ENCODE measurements around the gene TMEM234.
A peak's percentile ranks its signal among the peaks of the same experiment; 100 is the strongest.

Gene TMEM234

DNA sequence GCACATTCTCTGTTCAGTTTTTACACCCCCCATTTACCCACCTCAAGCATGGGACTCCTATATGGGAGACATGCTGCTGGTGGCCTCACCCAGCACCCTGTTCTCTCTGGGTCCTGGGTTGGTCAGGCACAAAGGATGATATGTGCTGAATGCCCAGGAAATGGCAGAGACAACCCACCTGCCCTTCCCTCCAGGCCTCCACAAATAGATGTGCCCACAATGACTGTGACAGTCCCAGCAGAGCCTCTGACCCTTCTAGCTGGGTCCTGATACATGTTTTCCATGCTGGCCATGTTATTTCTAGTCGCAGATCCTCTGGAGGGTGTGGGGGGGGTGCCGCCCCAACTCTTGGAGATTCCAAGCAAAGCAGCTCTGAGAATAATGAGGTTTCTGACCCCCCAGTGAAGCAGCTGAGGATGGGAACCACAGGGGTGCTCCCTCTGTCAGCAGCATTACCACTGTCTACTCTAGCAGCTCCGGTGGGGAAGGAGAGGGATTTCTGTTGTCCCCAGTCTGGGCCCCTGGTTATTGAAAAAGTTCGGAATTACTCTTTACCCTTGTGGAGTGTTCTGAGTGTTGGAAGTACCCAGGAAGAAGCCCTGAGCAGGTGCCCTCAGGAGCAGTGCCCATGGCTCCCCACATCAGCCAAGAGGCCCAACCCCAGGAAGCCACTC lies 23.0 kb downstream of the TMEM234 start:
- no peak for DNase-seq

DNA sequence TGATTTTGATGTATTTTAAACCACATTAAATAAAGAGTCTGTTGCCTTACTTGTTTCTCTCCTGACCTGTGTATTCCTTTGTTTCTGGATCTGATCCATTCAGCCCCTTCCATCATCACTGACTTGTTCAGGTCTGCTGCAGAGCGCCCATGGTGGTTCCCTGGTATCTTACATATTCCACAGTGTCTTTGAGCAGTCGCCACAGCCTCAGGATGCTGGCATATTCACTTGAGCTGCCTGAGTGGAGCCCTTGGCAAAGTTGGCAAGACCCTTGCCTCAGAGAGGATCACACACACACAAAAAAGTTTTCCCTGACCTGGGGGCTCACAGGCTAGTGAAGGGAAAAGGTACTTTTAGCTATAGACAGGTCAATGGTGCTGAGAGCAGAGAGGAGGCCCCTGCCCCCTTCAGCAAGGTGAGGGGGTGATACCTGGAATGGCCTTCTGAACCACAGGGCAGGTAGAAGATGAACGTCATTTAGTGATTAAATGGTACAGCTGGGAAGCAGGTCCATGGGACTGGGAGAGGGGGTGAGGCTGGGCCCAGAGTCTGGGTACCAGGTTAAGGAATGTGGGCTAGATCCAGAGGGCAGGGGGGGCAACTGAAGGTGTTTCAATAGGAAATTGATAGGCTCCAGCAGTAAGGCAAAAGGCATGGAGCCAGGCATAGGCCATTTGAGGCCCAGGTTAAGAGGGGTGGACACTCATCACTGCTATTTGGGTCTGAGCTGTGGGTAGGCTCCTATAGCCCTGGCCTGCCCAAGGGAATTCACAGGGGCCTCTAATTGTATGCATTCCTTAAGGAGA lies 23.7 kb downstream of the TMEM234 start:
- DNase-seq, result no peak

DNA sequence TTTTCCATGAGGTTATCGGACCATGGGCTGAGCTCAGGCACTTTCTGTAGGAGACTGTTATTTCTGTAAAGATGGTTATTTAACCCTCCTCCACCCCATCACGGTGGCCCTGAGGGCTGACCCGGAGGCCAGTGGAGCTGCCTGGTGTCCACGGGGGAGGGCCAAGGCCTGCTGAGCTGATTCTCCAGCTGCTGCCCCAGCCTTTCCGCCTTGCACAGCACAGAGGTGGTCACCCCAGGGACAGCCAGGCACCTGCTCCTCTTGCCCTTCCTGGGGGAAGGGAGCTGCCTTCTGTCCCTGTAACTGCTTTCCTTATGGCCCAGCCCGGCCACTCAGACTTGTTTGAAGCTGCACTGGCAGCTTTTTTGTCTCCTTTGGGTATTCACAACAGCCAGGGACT lies 24.3 kb downstream of the TMEM234 start:
- no peak for DNase-seq

DNA sequence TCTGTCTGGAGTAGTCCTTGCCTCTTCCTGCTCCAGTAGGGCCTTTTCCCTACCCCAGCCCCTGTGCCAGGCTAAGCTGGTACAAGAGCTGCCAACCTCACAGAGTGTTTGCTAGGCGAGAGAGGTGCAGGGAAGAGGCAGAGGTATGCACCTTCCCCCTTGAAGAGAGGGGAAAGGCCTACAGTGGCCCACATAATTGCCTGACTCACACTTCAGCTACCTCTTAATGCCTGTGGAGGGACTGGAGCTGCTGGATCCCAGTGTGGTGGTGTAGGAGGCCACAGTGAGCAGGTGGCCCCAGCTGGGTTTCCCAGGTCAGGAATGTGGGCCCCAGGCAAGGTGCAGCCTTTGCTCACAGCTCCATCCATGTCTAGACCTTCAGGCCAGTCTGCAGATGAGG lies 25.1 kb downstream of the TMEM234 start:
- no peak for DNase-seq

DNA sequence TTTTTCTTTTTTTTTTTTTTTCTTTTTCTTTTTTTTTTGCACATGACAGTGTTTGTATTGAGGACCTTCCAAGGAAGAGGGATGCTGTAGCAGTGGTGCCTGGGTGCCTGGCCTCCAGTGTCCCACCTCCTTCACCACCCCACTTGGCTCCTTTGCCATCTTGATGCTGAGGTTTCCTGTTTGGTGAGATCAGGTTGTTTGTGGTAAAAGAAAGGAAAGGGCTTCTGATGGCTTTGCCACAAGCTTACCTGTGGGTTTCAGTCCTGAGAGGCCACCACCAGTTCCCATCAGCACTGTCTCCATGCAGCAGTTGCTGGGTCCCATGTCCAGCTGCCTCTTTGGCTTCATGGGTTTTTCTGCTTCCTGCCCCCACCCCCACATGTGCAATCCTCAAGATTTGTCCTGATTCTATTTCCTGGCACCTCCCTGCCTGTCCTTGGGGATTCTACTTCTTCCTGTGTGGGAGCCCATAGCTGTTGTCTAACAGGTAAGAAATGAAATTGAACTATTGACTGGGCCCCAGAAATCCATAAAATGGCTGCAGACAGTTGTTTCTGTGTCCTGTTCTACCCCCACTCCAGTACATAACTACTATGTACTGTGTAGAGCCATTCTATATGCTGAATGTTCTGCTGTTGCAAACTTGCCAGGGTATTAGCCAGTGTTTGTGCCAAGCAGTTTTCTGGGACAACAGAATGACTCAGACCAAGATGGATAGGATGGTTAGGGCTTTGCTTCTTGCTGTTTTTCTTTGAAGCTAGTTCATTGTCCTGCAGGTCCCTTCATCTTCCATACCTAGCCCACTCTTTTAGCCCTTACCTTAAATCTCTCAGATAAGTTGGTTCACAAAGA lies 26.0 kb downstream of the TMEM234 start:
- no peak for DNase-seq

DNA sequence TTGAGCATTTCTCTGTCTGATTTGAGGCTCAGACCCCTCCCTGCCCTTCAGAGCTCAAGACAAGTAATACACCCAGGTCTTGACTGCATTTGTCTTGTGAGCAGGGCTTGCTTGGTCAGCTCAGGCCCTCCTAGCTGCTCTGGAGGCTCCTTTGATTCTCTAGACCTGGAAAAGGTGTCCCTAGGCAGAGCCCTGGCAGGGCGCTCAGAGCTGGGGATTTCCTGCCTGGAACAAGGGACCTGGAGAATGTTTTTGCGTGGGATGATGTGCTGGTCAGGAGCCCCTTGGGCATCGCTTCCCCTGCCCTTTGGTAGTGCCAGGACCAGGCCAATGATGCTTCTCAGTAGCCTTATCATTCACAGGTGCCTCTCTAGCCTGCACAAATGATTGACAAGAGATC lies 26.6 kb downstream of the TMEM234 start:
- no peak for DNase-seq

DNA sequence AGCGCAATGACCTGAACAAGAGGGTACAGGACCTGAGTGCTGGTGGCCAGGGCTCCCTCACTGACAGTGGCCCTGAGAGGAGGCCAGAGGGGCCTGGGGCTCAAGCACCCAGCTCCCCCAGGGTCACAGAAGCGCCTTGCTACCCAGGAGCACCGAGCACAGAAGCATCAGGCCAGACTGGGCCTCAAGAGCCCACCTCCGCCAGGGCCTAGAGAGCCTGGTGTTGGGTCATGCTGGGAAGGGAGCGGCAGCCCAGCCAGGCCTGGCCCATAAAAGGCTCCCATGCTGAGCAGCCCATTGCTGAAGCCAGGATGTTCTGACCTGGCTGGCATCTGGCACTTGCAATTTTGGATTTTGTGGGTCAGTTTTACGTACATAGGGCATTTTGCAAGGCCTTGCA lies 27.2 kb downstream of the TMEM234 start:
- no peak for DNase-seq

DNA sequence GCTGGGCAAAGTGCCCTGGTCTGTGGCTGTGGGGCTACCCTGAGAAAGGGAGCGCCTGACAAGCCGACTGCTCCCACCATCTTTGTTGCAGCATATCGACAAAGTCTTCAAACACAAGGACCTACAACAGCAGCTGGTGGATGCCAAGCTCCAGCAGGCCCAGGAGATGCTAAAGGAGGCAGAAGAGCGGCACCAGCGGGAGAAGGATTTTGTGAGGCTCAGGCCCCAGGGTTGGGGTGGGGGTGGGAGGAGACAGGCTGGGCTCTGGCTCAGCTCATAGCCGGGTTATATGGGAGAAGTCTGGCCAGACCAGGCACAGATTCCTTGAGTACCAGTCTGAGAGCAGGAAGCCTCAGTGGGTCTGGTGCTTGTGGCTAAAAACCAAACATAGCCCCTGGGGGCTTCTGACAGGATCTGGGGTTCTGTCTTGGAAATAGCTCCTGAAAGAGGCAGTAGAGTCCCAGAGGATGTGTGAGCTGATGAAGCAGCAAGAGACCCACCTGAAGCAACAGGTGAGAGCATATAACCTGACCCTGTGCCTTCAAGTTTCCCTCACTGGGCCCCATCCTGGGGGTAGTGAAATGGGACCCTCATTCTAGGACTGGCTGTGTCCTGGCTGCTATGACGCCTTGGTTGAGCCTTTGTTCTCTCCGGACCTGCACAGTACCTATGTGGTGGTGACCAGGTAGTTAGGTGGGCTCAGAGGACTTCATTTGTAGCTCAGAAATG lies 29.8 kb downstream of the TMEM234 start:
- DNase-seq, result no peak

DNA sequence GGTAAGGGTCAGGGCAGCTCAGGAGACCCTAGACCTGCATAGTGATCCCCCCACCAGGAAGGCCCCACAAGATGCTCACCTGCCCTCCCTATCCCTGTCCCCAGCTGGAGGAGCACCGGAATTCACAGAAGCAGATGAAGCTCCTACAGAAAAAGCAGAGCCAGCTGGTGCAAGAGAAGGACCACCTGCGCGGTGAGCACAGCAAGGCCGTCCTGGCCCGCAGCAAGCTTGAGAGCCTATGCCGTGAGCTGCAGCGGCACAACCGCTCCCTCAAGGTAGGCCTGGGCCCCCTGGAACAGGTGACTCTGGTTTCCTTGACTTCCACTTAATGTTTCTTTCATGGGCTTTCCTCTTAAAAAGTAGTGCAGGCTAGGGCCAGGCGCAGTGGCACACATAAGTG lies 34.3 kb downstream of the TMEM234 start:
- no peak for DNase-seq

DNA sequence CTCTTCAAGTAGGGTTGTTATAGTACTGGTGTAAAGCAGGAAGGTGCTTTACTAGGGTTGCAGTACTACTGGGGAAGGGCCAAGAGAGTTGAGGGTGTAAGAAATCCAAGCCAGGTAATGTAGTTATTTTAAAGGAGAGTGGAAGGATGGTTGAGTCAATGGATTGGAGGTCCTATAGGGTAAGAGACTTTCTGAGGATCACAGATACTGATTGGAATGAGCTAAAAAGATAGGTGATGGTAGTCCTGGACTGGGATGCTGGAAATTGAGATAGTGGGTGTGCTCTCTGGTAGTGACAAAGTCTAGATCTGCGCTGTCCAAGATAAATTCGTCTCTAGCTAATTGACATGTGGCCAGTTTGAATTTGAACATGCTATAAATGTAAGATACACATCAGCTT lies 35.7 kb downstream of the TMEM234 start:
- no peak for DNase-seq

DNA sequence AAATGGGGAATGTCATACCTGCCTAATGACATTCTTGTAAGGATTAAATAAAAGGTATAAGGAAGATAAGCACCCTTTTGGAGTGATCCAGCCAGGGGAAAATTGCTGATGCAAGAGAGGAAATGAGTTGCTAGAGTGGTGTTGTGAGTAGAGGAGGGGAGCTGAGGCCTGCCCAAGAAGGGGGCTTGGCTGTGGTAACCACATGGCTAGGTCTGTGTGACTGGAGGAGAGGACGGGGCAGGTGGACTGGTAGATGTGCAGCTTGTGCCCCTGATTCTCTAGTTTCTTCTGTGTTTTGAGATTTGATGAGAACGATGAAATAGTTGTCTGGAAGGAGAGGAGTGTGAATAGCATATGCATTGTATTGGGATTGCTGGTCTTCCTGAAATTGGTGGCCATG lies 36.1 kb downstream of the TMEM234 start:
- DNase-seq, result no peak

DNA sequence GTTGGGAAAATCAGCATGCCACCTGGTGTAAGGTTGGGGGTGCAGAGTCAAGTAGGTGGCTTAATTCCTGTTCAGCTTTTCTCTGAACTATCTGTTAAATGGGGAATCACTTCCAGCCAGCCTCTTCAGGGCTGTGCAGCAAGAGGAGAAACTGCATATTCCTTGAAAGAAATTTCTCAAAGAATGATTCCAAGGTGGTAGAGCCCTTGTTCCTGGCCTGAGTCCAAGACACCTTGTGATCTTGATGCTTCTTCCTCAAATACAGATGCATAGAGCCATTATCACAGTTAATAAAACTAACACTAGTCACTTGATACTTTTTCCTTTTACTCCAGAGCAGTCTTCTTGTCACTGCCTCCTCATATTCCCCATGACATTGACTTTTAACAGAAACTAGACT lies 37.5 kb downstream of the TMEM234 start:
- DNase-seq, result no peak

DNA sequence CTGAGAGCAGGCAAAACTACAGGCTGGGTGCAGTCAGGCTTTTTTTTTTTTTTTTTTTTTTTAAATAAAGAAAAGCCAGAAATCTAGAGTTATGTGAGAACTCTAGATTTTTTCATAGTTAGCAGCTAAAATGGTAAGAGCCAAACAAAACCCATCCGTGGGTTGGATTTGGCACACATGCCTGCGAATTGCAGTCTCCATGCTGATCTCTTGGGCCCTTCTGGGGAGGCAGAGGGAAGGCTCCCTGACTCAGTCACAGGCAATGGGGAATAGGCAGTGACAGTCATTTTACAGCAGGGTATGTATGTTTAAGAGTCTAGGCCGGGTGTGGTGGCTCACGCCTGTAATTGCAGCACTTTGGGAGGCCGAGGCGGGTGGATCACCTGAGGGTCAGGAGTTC lies 40.1 kb downstream of the TMEM234 start:
- no peak for DNase-seq

DNA sequence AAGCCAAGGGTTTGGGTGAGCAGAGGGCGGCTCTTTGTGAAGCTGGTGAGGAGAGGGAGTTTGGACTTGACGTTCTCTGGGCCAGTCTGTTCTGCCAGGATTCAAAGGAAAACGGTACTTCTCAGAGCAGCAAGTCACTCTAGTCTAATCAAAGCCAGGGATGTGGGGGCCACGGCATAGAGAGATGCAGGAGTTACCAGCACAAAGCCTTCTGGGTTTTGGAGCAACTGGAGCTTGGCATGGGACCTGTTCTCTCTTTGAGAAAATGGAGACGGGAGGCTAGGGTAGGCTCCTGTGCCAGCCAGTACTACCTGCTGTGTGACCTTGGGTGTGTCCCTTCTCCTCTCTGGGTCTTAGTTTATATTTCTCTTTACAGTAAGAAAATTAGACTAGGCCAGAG lies 40.6 kb downstream of the TMEM234 start:
- no peak for DNase-seq

DNA sequence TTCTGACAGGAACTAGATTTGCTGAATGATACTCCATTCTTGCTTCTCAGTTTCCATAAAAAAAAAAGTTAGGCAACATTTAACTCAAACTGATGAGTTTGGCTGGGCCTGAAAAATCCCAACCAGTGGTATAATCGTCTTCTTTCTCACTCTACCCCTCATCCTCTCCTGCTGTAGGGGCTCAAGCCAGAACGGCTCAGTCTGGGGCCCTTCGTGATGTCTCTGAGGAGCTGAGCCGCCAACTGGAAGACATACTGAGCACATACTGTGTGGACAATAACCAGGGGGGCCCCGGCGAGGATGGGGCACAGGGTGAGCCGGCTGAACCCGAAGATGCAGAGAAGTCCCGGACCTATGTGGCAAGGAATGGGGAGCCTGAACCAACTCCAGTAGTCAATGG lies 41.1 kb downstream of the TMEM234 start:
- DNase-seq, result no peak

DNA sequence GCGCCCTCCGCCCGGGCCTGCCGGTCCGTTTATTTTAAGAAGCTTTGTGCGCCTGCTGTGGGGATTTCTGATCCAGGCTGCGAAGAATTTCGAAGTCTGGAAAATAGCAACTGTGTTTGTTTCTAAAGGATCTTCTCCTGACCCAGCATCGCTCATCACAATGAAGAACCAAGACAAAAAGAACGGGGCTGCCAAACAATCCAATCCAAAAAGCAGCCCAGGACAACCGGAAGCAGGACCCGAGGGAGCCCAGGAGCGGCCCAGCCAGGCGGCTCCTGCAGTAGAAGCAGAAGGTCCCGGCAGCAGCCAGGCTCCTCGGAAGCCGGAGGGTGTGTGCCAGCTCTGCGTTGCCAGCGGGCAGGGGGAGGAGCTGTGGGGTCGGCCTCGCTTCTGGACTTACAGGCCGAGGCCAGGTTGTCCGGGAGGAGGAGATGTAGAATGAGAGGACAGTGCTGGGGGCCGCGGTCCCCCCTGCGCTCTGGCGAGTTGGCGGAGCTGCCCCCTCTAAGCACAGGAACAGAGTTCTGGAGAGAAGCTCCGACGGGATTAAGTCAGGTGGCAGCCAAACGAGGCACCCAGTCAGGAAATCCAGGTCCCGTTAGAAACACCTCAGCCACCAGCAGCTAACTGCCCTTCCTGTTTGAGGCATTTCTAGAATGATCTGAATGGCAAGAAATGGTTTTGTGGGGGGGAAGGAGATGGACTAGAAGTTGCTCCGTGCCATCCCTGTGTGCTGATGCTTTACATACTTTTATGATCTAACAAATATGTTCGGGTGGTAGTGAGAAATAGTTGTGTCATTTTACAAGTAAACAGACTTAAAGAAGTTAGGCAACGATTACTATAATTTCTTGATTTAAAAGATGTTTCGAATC lies 41.7 kb downstream of the TMEM234 start:
- DNase-seq, result no peak

DNA sequence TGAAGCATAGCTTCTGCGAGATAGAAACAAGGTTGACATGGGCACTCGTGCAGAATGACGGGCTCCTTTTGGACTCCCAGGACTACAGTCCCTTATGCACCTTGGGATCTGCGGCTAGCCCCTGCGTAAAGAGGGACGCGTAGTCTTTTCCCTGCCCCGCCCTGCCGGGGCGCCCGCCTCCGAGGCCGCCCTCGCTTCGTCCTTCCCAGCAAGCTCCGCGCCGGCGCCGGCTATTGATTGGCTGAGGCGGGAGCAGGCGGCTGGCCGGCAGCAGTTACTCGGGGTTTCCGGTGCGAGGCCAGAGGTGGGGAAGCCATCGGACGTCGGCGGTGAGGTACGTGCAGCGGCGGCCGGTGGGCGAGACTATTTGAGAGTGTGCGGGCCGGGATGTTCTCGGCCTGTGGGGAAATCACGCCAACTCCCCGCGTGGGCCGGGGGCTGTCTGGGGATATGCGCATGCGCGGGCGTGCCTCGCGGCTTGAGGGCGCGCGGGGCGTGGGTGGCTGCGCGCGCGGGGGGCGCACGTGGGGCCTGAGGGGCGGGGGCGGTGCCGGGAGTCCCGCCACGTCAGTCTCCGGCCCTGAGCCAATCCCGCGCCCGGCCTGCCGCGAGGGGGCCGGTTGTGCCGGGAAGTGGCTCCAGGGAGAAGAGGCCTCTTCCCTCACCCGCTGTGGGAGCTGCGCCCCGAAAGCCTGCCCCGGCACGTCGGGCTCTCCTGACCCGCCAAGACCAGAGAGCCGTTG lies 42.5 kb downstream of the TMEM234 start, which contains the start of gene TXLNA:
Gene TXLNA (plus strand): TSS at position 233 of the 743 bp plus-strand sequence. CDS start 671 bp downstream, outside the sequence.
- DNase-seq, result peak; percentile 85

DNA sequence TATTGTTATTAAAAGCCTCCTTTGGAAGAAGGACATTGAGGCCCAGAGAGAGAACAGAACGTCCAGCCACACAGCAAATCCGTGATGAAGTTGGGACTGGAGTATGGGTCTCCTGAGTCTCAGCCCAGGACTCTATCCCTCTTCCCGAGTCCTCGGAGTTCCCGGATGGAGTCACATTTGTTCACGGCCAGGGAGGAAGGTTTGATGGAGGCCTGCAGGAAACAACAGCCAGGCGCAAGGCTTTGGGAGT lies 43.0 kb downstream of the TMEM234 start:
- peak; percentile 64 for DNase-seq

DNA sequence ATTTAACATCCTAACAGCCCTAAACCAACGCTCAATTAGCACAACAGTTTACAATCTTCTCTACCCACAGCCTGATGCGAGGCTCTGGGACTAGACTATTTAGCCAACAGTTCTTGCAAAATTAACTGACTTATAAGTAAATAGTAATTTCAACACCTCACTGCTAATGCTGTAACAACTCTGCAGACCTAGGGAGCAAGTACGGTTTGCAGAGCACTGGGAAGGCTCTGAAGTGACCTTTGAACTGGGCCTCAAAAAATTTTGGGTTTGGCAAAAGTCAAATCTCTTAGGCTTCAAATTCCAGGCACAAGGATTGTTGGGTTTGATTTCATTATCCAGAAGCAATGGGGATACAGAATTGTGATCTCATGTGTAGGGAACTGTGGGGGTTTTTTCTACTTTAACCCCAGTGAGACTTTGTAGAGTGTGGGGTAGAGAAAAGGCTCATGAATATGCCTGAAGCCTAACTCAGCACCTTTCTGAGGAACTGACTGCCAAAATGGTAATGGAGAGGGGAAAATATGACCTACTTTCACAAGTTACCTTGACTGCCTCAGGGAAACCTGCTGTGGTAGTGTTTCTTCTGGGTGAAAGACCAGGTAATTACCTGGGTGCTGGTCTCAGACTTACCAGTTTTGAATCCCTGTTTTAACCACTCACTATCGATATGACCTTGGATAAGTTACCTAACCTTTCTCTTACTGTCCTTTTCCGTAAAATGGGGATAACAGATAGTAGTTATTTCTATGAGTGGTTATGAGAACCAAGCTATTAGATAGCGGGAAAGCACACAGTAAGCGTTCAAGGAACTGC lies 43.6 kb downstream of the TMEM234 start:
- DNase-seq, result no peak

DNA sequence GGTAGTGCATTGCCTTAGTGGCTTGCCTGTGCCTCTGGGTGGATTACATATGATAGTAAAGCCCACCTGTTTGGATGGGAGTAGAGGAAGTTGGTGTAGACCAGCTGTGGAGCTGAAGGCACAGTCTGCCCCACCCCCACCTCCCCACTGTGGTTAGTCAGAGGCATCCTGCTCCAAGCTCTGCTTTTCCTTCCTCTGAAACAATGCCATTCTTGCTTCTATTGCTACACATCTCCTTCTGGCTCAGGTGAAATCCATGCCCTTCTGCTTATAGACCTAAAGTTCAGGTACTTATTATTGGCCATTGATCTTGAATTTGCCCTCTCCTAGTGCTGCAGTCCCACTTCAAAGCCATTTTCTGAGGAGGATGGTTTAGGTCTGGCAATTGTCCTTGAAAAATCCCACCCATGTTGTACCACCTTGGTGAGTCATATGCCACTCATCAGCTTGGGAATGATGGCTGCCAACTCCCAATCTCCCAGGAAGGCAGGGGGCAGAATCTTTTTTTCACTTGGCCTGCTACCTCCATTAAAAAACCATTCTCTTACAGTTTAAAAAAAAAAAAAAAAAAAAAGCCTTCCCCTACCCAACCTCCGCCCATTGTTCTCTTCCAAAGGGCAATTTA lies 49.4 kb downstream of the TMEM234 start:
- no peak for DNase-seq
